SK-N-SH (cell line): ENCODE data around the gene OR2H1. TPM values are rescaled to one million over a fixed set of nuclear protein-coding genes. Genes with fewer than 3 reads are reported as not detected.

Experiments
- CTCF ChIA-PET: fragments of 300-600, 350-600 bp; formaldehyde crosslinking; extraction: SDS; loops from one replicate; lab custom pipeline; 2021; lab: Yijun Ruan, JAX
- POLR2A ChIA-PET: fragments of 350-600 bp; sonication (Branson Sonifier 250); formaldehyde crosslinking; extraction: SDS; loops from one replicate; lab custom pipeline; 2020; ENCODE audit warnings: antibody characterized with exemption, inconsistent platforms; lab: Yijun Ruan, JAX
- DNase-seq: peaks from one replicate; pipeline ENCODE4 v3.0.0; 2012
- H2AFZ ChIP-seq: fragments of 200-600 bp; sonication (generic); 2 replicates; pipeline ENCODE4 v1.8.1; 2016; ENCODE audit warnings: antibody characterized with exemption, mild to moderate bottlenecking, low read depth
- H3F3A ChIP-seq: fragments of 200-600 bp; sonication (generic); replicated peaks from 2 replicates; pipeline ENCODE3; 2016; ENCODE audit warnings: antibody characterized with exemption, mild to moderate bottlenecking; ENCODE audit not compliant: insufficient read depth
- H3K27ac ChIP-seq, 2 experiments: fragments of 200-500 bp in 1 of 2; fragments of 200-600 bp in 1 of 2; sonication (Bioruptor generic) in 1 of 2; sonication (generic), shearing (Covaris generic) in 1 of 2; 2 replicates each; pipeline versions ENCODE4 v1.5.1 to v1.6.1; 2014 to 2016; ENCODE audit warnings: low read depth in 2 of 2, inconsistent platforms in 1 of 2, low read length in 1 of 2, mild to moderate bottlenecking in 1 of 2, mixed read lengths in 1 of 2
- H3K27me3 ChIP-seq: fragments of 200-600 bp; sonication (generic), shearing (Covaris generic); 2 replicates; pipeline ENCODE4 v1.6.1; 2016; ENCODE audit warnings: mixed run types; ENCODE audit not compliant: insufficient read depth
- H3K36me3 ChIP-seq, 2 experiments: fragments of 200-500 bp in 1 of 2; fragments of 200-600 bp in 1 of 2; sonication (Bioruptor generic) in 1 of 2; sonication (generic) in 1 of 2; replicated peaks in 1 of 2; 2 replicates each; pipeline versions ENCODE3 to v1.5.1; 2014 to 2016; ENCODE audit warnings: low read length in 1 of 2, mild to moderate bottlenecking in 1 of 2; ENCODE audit not compliant: insufficient read depth in 2 of 2, control insufficient read depth in 1 of 2
- H3K4me1 ChIP-seq, 2 experiments: fragments of 200-500 bp in 1 of 2; fragments of 200-600 bp in 1 of 2; sonication (Bioruptor generic) in 1 of 2; sonication (generic), shearing (Covaris generic) in 1 of 2; 2 replicates each; pipeline versions ENCODE4 v1.5.1 to v1.6.1; 2014 to 2016; ENCODE audit warnings: low read depth in 1 of 2, low read length in 1 of 2, mixed run types in 1 of 2; ENCODE audit not compliant: insufficient read depth in 2 of 2, control insufficient read depth in 1 of 2
- H3K4me2 ChIP-seq: fragments of 200-600 bp; sonication (generic), shearing (Covaris generic); 2 replicates; pipeline ENCODE4 v1.6.1; 2017; ENCODE audit warnings: mixed run types
- H3K4me3 ChIP-seq, 2 experiments: fragments of 200-500 bp in 1 of 2; fragments of 200-600 bp in 1 of 2; sonication (Bioruptor generic) in 1 of 2; sonication (generic), shearing (Covaris generic) in 1 of 2; 2 replicates each; pipeline versions ENCODE4 v1.5.1 to v1.8.1; 2014 to 2016; ENCODE audit warnings: low read depth in 2 of 2, inconsistent platforms in 1 of 2, low read length in 1 of 2, mild to moderate bottlenecking in 1 of 2, mixed read lengths in 1 of 2, moderate library complexity in 1 of 2
- H3K79me2 ChIP-seq: fragments of 200-600 bp; sonication (generic); 2 replicates; pipeline ENCODE4 v1.8.1; 2017; ENCODE audit warnings: mild to moderate bottlenecking; ENCODE audit not compliant: insufficient read depth
- H3K9ac ChIP-seq: fragments of 200-600 bp; sonication (generic); 2 replicates; pipeline ENCODE4 v1.6.1; 2017; ENCODE audit warnings: mixed run types
- H3K9me2 ChIP-seq: fragments of 200-600 bp; sonication (generic); 2 replicates; pipeline ENCODE4 v1.6.1; 2017; ENCODE audit warnings: mixed run types
- H3K9me3 ChIP-seq: fragments of 200-600 bp; sonication (generic); 2 replicates; pipeline ENCODE4 v1.6.1; 2017; ENCODE audit warnings: mixed run types, mild to moderate bottlenecking, moderate library complexity
- H4K20me1 ChIP-seq: fragments of 200-600 bp; sonication (generic); 2 replicates; pipeline ENCODE4 v1.6.1; 2017; ENCODE audit warnings: mild to moderate bottlenecking, mixed run types; ENCODE audit not compliant: insufficient read depth
- CTCF ChIP-seq: fragments of 200-600 bp; sonication (generic); IDR thresholded peaks from 2 replicates; pipeline ENCODE4 v1.6.1; 2017; ENCODE audit warnings: antibody characterized with exemption, mild to moderate bottlenecking, moderate library complexity
- EP300 ChIP-seq, 2 experiments: IDR thresholded peaks; 2 replicates each; pipeline versions ENCODE4 v1.4.0 to v1.6.1; 2012; ENCODE audit warnings: borderline replicate concordance in 1 of 2, low read depth in 1 of 2, low read length in 1 of 2
- EZH2phosphoT487 ChIP-seq: fragments of 200-600 bp; sonication (generic); IDR thresholded peaks from 2 replicates; pipeline ENCODE4 v1.6.1; 2017; ENCODE audit warnings: low read depth, mixed run types, mild to moderate bottlenecking, antibody characterized with exemption, moderate library complexity, borderline replicate concordance
- FOSL2 ChIP-seq: IDR thresholded peaks from 2 replicates; pipeline ENCODE4 v1.4.0; 2012; ENCODE audit warnings: low read depth, mild to moderate bottlenecking, moderate library complexity, borderline replicate concordance
- FOXM1 ChIP-seq: IDR thresholded peaks from 2 replicates; pipeline ENCODE4 v1.4.0; 2012; ENCODE audit warnings: low read depth, mild to moderate bottlenecking
- JUND ChIP-seq: IDR thresholded peaks from 2 replicates; pipeline ENCODE4 v1.4.0; 2012
- POLR2AphosphoS5 ChIP-seq: IDR thresholded peaks from 2 replicates; pipeline ENCODE4 v1.6.1; 2012; ENCODE audit warnings: low read depth, low read length
- RAD21 ChIP-seq: IDR thresholded peaks from 2 replicates; pipeline ENCODE4 v1.6.1; 2012; ENCODE audit warnings: mild to moderate bottlenecking, low read length
- RCOR1 ChIP-seq: fragments of 150-350 bp; IDR thresholded peaks from 2 replicates; pipeline ENCODE4 v1.6.1; 2017; ENCODE audit warnings: antibody characterized with exemption, low read length
- REST ChIP-seq: IDR thresholded peaks from 2 replicates; pipeline ENCODE4 v1.6.1; 2012; ENCODE audit warnings: mild to moderate bottlenecking, low read depth, low read length, moderate library complexity
- RFX5 ChIP-seq: IDR thresholded peaks from 2 replicates; pipeline ENCODE4 v1.6.1; 2012; ENCODE audit warnings: mild to moderate bottlenecking, improper control_type of control experiment, low read length
- TCF12 ChIP-seq: IDR thresholded peaks from 2 replicates; pipeline ENCODE4 v1.4.0; 2012
- TEAD4 ChIP-seq: IDR thresholded peaks from 2 replicates; pipeline ENCODE4 v1.4.0; 2012; ENCODE audit warnings: mild to moderate bottlenecking, borderline replicate concordance; ENCODE audit not compliant: insufficient read depth
- WGBS: methylation state at CpG from one replicate; pipeline ENCODE4 v1.1.6; 2017; ENCODE audit warnings: low lambda C conversion rate; 5-methylcytosine and 5-hydroxymethylcytosine counted together
- polyA plus RNA-seq, 3 experiments: library from polyadenylated mRNA; depleted of rRNA; stranded (reverse); fragments of >200 nt; gene quantifications; 2 replicates each; pipeline ENCODE4 v1.2.3, GENCODE V29; 2012
- TF ChIP-seq, protein P1 (sequence below): IDR thresholded peaks from 2 replicates; pipeline ENCODE4; 2012
- TF ChIP-seq, protein P2 (sequence below): IDR thresholded peaks from 2 replicates; pipeline ENCODE4 v1.4.0; 2012; ENCODE audit warnings: low read depth, borderline replicate concordance
- TF ChIP-seq, protein P3 (sequence below): IDR thresholded peaks from 2 replicates; pipeline ENCODE4 v1.4.0; 2012; ENCODE audit warnings: low read depth

Gene OR2H1
- polyA plus RNA-seq, 1 of the 3 experiments (the other 2 are of a cell fraction), result not detected

DNA sequence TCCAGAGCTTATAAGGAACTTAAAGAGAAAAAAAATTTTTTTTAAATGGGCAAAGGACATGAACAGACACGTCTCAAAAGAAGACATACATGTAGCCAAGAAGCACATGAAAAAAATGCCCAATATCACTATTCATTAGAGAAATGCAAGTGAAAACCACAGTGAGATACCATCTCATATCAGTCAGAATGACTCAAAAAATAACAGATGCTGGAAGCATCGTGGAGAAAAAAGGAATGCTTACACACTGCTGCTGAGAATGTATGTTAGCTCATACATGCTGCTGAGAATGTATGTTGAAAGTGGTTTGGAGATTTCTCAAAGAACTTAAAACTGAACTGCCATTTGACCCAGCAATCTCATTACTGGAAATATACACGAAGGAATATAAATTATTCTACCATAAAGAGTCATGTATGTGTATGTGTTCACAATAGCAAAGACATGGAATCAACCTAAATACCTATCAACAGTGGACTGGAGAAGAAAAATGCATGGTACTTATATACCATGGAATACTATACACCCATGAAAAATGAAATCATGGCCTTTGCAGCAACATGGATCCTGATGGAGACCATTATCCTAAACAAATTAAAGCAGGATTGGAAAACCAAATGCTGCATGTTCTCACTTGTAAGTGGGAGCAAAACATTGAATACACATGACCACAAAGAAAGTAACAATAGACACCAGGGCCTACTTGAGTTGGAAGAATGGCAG, 5.3 kb upstream of the OR2H1 start:
- no peak overlapping the region for H3K4me2 ChIP-seq
- H3K36me3 ChIP-seq, result no peaks in the 10 kb centered on the region
- H2AFZ ChIP-seq, result no peak overlapping the region
- H3K27me3 ChIP-seq, result no peaks in the 10 kb centered on the region; the same call in 1 of the 2 replicates
- no peak for DNase-seq
- H3K4me1 ChIP-seq, result peaks cover 0 to 4% of the 10 kb centered on the region in 2 experiments; a peak in 1 of 4 replicates
- ChIA-PET POLR2A (no interaction called here), CTCF (no interaction called here)
- no peak overlapping the region for H3K4me3 ChIP-seq
- no peak overlapping the region for H3K9ac ChIP-seq
- H3K79me2 ChIP-seq, result no peaks in the 10 kb centered on the region
- no peaks in the 10 kb centered on the region for H3K9me2 ChIP-seq
- 0% methylated on average over 3 of the region's 3 CpGs for WGBS
- H3K27ac ChIP-seq, result peak overlapping the region in 1 of 2 experiments; percentile 51; a peak in 2 of 4 replicates
- no peaks in the 10 kb centered on the region for H3K9me3 ChIP-seq
- H4K20me1 ChIP-seq, result no peaks in the 10 kb centered on the region
- H3F3A ChIP-seq, result peaks cover 10% of the 10 kb centered on the region
- TF ChIP-seq EP300 (IDR thresholded peaks at IDR 0.05; ENCODE audit: borderline replicate concordance in 1 of 2, low read depth in 1 of 2, low read length in 1 of 2), result peak in 1 of 2 experiments; percentile 15; a peak in 1 of 4 replicates
- TF ChIP-seq, protein P1, sequence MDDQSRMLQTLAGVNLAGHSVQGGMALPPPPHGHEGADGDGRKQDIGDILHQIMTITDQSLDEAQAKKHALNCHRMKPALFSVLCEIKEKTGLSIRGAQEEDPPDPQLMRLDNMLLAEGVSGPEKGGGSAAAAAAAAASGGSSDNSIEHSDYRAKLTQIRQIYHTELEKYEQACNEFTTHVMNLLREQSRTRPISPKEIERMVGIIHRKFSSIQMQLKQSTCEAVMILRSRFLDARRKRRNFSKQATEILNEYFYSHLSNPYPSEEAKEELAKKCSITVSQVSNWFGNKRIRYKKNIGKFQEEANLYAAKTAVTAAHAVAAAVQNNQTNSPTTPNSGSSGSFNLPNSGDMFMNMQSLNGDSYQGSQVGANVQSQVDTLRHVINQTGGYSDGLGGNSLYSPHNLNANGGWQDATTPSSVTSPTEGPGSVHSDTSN, result peak; percentile 51
- TF ChIP-seq, protein P2, sequence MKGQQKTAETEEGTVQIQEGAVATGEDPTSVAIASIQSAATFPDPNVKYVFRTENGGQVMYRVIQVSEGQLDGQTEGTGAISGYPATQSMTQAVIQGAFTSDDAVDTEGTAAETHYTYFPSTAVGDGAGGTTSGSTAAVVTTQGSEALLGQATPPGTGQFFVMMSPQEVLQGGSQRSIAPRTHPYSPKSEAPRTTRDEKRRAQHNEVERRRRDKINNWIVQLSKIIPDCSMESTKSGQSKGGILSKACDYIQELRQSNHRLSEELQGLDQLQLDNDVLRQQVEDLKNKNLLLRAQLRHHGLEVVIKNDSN, result no peak
- TF ChIP-seq TCF12, result peak; percentile 55; the same call in 1 of the 2 replicates
- peak; percentile 31; the same call in 1 of the 2 replicates for TF ChIP-seq JUND
- peak; percentile 37; the same call in 1 of the 2 replicates for TF ChIP-seq FOSL2
- TF ChIP-seq EZH2phosphoT487, result no peak

DNA sequence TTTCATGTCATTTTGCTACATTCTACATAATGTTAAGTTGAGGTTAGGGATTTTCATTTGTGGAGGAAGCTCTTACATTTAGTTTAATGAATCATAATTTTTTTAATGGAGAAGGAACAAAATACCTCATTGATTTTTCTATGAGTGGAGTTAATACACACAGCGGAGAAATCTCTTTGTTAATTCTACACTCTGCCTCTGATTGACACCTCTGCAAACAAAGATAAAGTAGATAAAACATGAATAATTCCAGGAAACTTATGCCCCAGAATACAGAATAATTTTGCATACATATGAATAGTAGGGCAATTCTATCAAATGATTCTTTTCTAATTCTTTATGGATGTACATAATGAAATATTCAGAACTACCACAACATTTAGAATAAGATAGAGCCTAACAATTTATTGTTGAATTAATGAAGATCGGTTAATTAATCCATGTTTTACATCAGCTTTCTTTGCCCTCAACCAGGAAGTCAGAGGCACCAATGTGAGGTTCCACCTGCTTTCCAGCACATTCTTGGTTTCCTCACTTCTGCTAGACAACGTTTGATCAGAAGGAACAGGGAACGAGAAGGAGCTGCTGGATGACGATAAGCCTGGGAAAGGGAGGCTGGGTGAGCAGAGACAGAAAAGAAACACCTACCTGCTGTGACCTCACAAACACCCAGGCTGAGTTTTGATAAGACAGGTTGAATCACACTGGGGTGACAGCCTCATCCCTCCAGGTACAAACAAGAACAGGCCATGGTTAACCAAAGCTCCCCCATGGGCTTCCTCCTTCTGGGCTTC, 4.3 kb downstream of the OR2H1 start:
- POLR2A ChIA-PET, result no interaction called here
- H3K4me3 ChIP-seq, result no peak overlapping the region
- H3K9me3 ChIP-seq, result no peaks in the 10 kb centered on the region
- peaks cover 28% of the 10 kb centered on the region; the same call in 1 of the 2 replicates for H3K27me3 ChIP-seq
- no peaks in the 10 kb centered on the region for H3K36me3 ChIP-seq
- CTCF ChIA-PET, result no interaction called here
- H3K27ac ChIP-seq, result no peak overlapping the region
- H3K9me2 ChIP-seq, result no peaks in the 10 kb centered on the region
- DNase-seq, result no peak
- no peaks in the 10 kb centered on the region for H4K20me1 ChIP-seq
- H3K79me2 ChIP-seq, result no peaks in the 10 kb centered on the region
- WGBS, result 2% methylated on average over 5 of the region's 5 CpGs
- no peak overlapping the region for H3K4me2 ChIP-seq
- no peaks in the 10 kb centered on the region; a peak in 1 of 4 replicates for H3K4me1 ChIP-seq
- H3K9ac ChIP-seq, result no peak overlapping the region
- no peaks in the 10 kb centered on the region for H3F3A ChIP-seq
- no peak overlapping the region for H2AFZ ChIP-seq
- TF ChIP-seq REST (no peak), FOXM1 (no peak), RFX5 (no peak), FOSL2 (no peak), RCOR1 (no peak), RAD21 (no peak), CTCF (no peak), POLR2AphosphoS5 (no peak), TEAD4 (no peak)
- TF ChIP-seq, protein P2, result no peak
- TF ChIP-seq, protein P3, sequence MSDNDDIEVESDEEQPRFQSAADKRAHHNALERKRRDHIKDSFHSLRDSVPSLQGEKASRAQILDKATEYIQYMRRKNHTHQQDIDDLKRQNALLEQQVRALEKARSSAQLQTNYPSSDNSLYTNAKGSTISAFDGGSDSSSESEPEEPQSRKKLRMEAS, result no peak
